Measurements from ENCODE around the gene CDHR4.

- TF ChIP-seq POLR2A (IDR thresholded peaks at IDR 0.05) (no peak), CTCF (IDR thresholded peaks at IDR 0.05) (no peak)
Observed at GRCh38 chr3:49791571-49791970, 8.1 kb downstream of the CDHR4 start.
